ENCODE results near the gene KRT71.
"Not testable (repeated sequence)": the region's sequence is repeated elsewhere in the genome, so short reads cannot be mapped to it uniquely, and the experiment has no call there.

KRT71 gene

GRCh38 chr12:52506858-52507715, 45.9 kb downstream of the KRT71 start:
- H3K9ac ChIP-seq (ENCODE audit: low read length): no peak overlapping the region
- H3K4me2 ChIP-seq (ENCODE audit: low read depth, low read length): no peak overlapping the region
- H3F3A ChIP-seq (ENCODE audit: insufficient read depth, low read length): no peaks in the 10 kb centered on the region
- no peaks in the 10 kb centered on the region for H3K36me3 ChIP-seq (replicated peaks; ENCODE audit: insufficient read depth, low read length)
- no peak overlapping the region for H3K4me3 ChIP-seq (ENCODE audit: low read length)
- H3K4me1 ChIP-seq (ENCODE audit: low read length): no peaks in the 10 kb centered on the region
- no peak overlapping the region for H3K27ac ChIP-seq (ENCODE audit: low read length)
- peaks cover 13% of the 10 kb centered on the region; the same call in 1 of the 2 replicates for H3K27me3 ChIP-seq (replicated peaks; ENCODE audit: insufficient read depth, low read length)
- no peaks in the 10 kb centered on the region for H3K79me2 ChIP-seq (ENCODE audit: low read length)
- no peaks in the 10 kb centered on the region for H3K9me3 ChIP-seq (replicated peaks; ENCODE audit: insufficient read depth, low read length)
- H4K20me1 ChIP-seq (ENCODE audit: insufficient read depth, low read length): no peaks in the 10 kb centered on the region
- peak; percentile 54 for DNase-seq
- H3K9me2 ChIP-seq (replicated peaks; ENCODE audit: insufficient read depth, low read length): no peaks in the 10 kb centered on the region
- no peak for TF ChIP-seq EZH2 (optimal IDR thresholded peaks at IDR 0.05; ENCODE audit: low read depth, low read length)
- TF ChIP-seq CTCF (IDR thresholded peaks at IDR 0.05; ENCODE audit: low read length): peak; percentile 45
- H2AFZ ChIP-seq (ENCODE audit: low read length): no peak overlapping the region

GRCh38 chr12:52502877-52503276, 50.1 kb downstream of the KRT71 start:
- no peaks in the 10 kb centered on the region for H4K20me1 ChIP-seq (ENCODE audit: insufficient read depth, low read length)
- TF ChIP-seq CTCF (IDR thresholded peaks at IDR 0.05; ENCODE audit: low read length) (no peak), EZH2phosphoT487 (IDR thresholded peaks at IDR 0.05; ENCODE audit: low read length) (no peak), EZH2 (optimal IDR thresholded peaks at IDR 0.05; ENCODE audit: low read depth, low read length) (no peak)
- no peaks in the 10 kb centered on the region for H3K79me2 ChIP-seq (ENCODE audit: low read length)
- H3F3A ChIP-seq (ENCODE audit: insufficient read depth, low read length): no peaks in the 10 kb centered on the region
- H3K4me1 ChIP-seq (ENCODE audit: low read length): no peaks in the 10 kb centered on the region
- H3K36me3 ChIP-seq (replicated peaks; ENCODE audit: insufficient read depth, low read length): no peaks in the 10 kb centered on the region
- no peak overlapping the region for H2AFZ ChIP-seq (ENCODE audit: low read length)
- no peak for DNase-seq
- H3K9ac ChIP-seq (ENCODE audit: low read length): no peak overlapping the region
- H3K27ac ChIP-seq (ENCODE audit: low read length): no peak overlapping the region
- no peak overlapping the region for H3K4me3 ChIP-seq (ENCODE audit: low read length)
- no peaks in the 10 kb centered on the region for H3K9me3 ChIP-seq (replicated peaks; ENCODE audit: insufficient read depth, low read length)
- H3K27me3 ChIP-seq (replicated peaks; ENCODE audit: insufficient read depth, low read length): peaks cover 13% of the 10 kb centered on the region; the same call in 1 of the 2 replicates
- no peaks in the 10 kb centered on the region for H3K9me2 ChIP-seq (replicated peaks; ENCODE audit: insufficient read depth, low read length)
- H3K4me2 ChIP-seq (ENCODE audit: low read depth, low read length): no peak overlapping the region

- H3K4me1 ChIP-seq (ENCODE audit: low read length): no peaks in the 10 kb centered on the region
- H3K9me3 ChIP-seq (replicated peaks; ENCODE audit: insufficient read depth, low read length): no peaks in the 10 kb centered on the region
- no peak overlapping the region for H3K4me2 ChIP-seq (ENCODE audit: low read depth, low read length)
Measured at GRCh38 chr12:52501490-52501889, 51.5 kb downstream of the KRT71 start.

GRCh38 chr12:52500574-52500973, 52.4 kb downstream of the KRT71 start:
- not testable (repeated sequence) for H3K4me1 ChIP-seq (ENCODE audit: low read length); H2AFZ ChIP-seq (ENCODE audit: low read length); H3K9me2 ChIP-seq (replicated peaks; ENCODE audit: insufficient read depth, low read length); H3K4me2 ChIP-seq (ENCODE audit: low read depth, low read length); H3K4me3 ChIP-seq (ENCODE audit: low read length); H3K27me3 ChIP-seq (replicated peaks; ENCODE audit: insufficient read depth, low read length); H3K79me2 ChIP-seq (ENCODE audit: low read length); H3F3A ChIP-seq (ENCODE audit: insufficient read depth, low read length); H3K36me3 ChIP-seq (replicated peaks; ENCODE audit: insufficient read depth, low read length); H3K9me3 ChIP-seq (replicated peaks; ENCODE audit: insufficient read depth, low read length); H3K27ac ChIP-seq (ENCODE audit: low read length); DNase-seq; H4K20me1 ChIP-seq (ENCODE audit: insufficient read depth, low read length); H3K9ac ChIP-seq (ENCODE audit: low read length)

More at GRCh38 chr12:52501490-52501889, 51.5 kb downstream of the KRT71 start:
- DNase-seq: no peak
- Histone ChIP-seq H3K36me3 (replicated peaks; ENCODE audit: insufficient read depth, low read length) (no peaks in the 10 kb centered on the region), H3K27ac (ENCODE audit: low read length) (no peak overlapping the region), H3F3A (ENCODE audit: insufficient read depth, low read length) (no peaks in the 10 kb centered on the region), H2AFZ (ENCODE audit: low read length) (no peak overlapping the region), H3K9ac (ENCODE audit: low read length) (no peak overlapping the region), H3K9me2 (replicated peaks; ENCODE audit: insufficient read depth, low read length) (no peaks in the 10 kb centered on the region), H3K79me2 (ENCODE audit: low read length) (no peaks in the 10 kb centered on the region), H3K27me3 (replicated peaks; ENCODE audit: insufficient read depth, low read length) (peaks cover 8% of the 10 kb centered on the region; the same call in 1 of the 2 replicates), H3K4me3 (ENCODE audit: low read length) (no peak overlapping the region), H4K20me1 (ENCODE audit: insufficient read depth, low read length) (no peaks in the 10 kb centered on the region)
- no peak for TF ChIP-seq EZH2 (optimal IDR thresholded peaks at IDR 0.05; ENCODE audit: low read depth, low read length)
- no peak for TF ChIP-seq EZH2phosphoT487 (IDR thresholded peaks at IDR 0.05; ENCODE audit: low read length)
- no peak for TF ChIP-seq CTCF (IDR thresholded peaks at IDR 0.05; ENCODE audit: low read length)
